ENCODE measurements around the gene KIFC1.
A peak's percentile ranks its signal among the peaks of the same experiment; 100 is the strongest.

Gene KIFC1

GRCh38 chr6:33411632-33412005 is 20.0 kb downstream of the KIFC1 start:
- DNase-seq (ENCODE audit: low read depth in 2 of 2) = no peak

GRCh38 chr6:33412140-33413009 is 20.8 kb downstream of the KIFC1 start:
- DNase-seq (ENCODE audit: low read depth in 2 of 2) = no peak

GRCh38 chr6:33413241-33414120 is 21.9 kb downstream of the KIFC1 start:
- DNase-seq (ENCODE audit: low read depth in 2 of 2) = no peak

- no peak for DNase-seq (ENCODE audit: low read depth in 2 of 2)
Measured at GRCh38 chr6:33414592-33415271, 23.1 kb downstream of the KIFC1 start.

GRCh38 chr6:33415831-33416230 is 24.2 kb downstream of the KIFC1 start:
- DNase-seq (ENCODE audit: low read depth in 2 of 2) = no peak

GRCh38 chr6:33416386-33417127 is 24.9 kb downstream of the KIFC1 start:
- no peak for DNase-seq (ENCODE audit: low read depth in 2 of 2)

GRCh38 chr6:33417128-33417902 is 25.7 kb downstream of the KIFC1 start:
- no peak for DNase-seq (ENCODE audit: low read depth in 2 of 2)

GRCh38 chr6:33417903-33418689 is 26.5 kb downstream of the KIFC1 start, which contains the start of gene CUTA:
TSS of gene CUTA (minus strand) at chr6:33418107. CDS start at chr6:33418000, 107 bp downstream.
- peak; percentile 96 for DNase-seq (ENCODE audit: low read depth in 2 of 2)

- DNase-seq (ENCODE audit: low read depth in 2 of 2) = peak in 1 of 2 experiments; percentile 57
Measured at GRCh38 chr6:33418690-33419291, 27.2 kb downstream of the KIFC1 start.

GRCh38 chr6:33419580-33420490 is 28.2 kb downstream of the KIFC1 start, which contains the start of gene SYNGAP1:
TSS of gene SYNGAP1 (plus strand) at chr6:33420065. CDS start at chr6:33420265, 200 bp downstream.
- no peak for DNase-seq (ENCODE audit: low read depth in 2 of 2)

- no peak for DNase-seq (ENCODE audit: low read depth in 2 of 2)
Measured at GRCh38 chr6:33420491-33421343, 29.1 kb downstream of the KIFC1 start.

GRCh38 chr6:33421344-33421643 is 29.7 kb downstream of the KIFC1 start:
- no peak for DNase-seq (ENCODE audit: low read depth in 2 of 2)

GRCh38 chr6:33423777-33424176 is 32.2 kb downstream of the KIFC1 start:
- DNase-seq (ENCODE audit: low read depth in 2 of 2) = no peak

GRCh38 chr6:33424855-33425667 is 33.4 kb downstream of the KIFC1 start:
- DNase-seq (ENCODE audit: low read depth in 2 of 2) = no peak

- DNase-seq (ENCODE audit: low read depth in 2 of 2) = peak; percentile 61 to 87
Measured at GRCh38 chr6:33425668-33426577, 34.3 kb downstream of the KIFC1 start.
